HepG2 (cell line): Measurements from ENCODE around the gene OLFM2. TPM values are rescaled to one million over a fixed set of nuclear protein-coding genes. Genes with fewer than 3 reads are reported as not detected.

Experiments used
- ATAC-seq: fragments of 200-7000 bp; cut with Tn5 transposase; 3 replicates; pipeline ENCODE4 v1.9.1; 2020; ENCODE audit warnings: mild to moderate bottlenecking, moderate library complexity
- BruUV-seq: library from RNA; stranded (reverse); fragments of 400-500 nt; replicated peaks from 2 replicates; lab custom pipeline; 2021; lab: Mats Ljungman, UMichigan
- CTCF ChIA-PET: fragments of 300-600 bp; formaldehyde crosslinking; extraction: SDS; loops from one replicate; lab custom pipeline; 2021; ENCODE audit warnings: low total read pairs, inconsistent platforms, low intra/inter-chr PET ratio; lab: Yijun Ruan, JAX
- POLR2A ChIA-PET: fragments of 350-600 bp; sonication (Branson Sonifier 250); formaldehyde crosslinking; loops from one replicate; lab custom pipeline; 2020; ENCODE audit warnings: antibody characterized with exemption, inconsistent platforms; lab: Yijun Ruan, JAX
- DNase-seq: peaks from one replicate; pipeline ENCODE4 v3.0.0-alpha.2; 2015; ENCODE audit warnings: low spot score
- FAIRE-seq: peaks from 3 replicates; lab custom pipeline; 2011; peaks lifted over from hg19 to GRCh38; lab: Jason Lieb, UNC
- H2AFZ ChIP-seq: one replicate; pipeline ENCODE4 v1.6.1; 2011; ENCODE audit warnings: low read length, inconsistent platforms
- H3K27ac ChIP-seq: fragments of 300-600 bp; 3 replicates; pipeline ENCODE4 v1.8.0; 2011; ENCODE audit warnings: mixed run types, mild to moderate bottlenecking, mixed read lengths, low read length, inconsistent platforms; ENCODE audit not compliant: insufficient read depth; ENCODE audit errors: extremely low read length
- H3K27me3 ChIP-seq, 2 experiments: fragments of 200-600 bp in 1 of 2; 2 replicates in 1 of 2; 3 replicates in 1 of 2; pipeline versions ENCODE4 v1.6.0 to v1.8.0; 2011; ENCODE audit warnings: low read length in 2 of 2, mild to moderate bottlenecking in 2 of 2, moderate library complexity in 2 of 2, inconsistent platforms in 1 of 2; ENCODE audit not compliant: insufficient read depth in 2 of 2, control insufficient read depth in 1 of 2
- H3K36me3 ChIP-seq, 2 experiments: fragments of 200-600 bp in 1 of 2; replicated peaks in 1 of 2; 2 replicates in 1 of 2; 3 replicates in 1 of 2; pipeline versions ENCODE4 v1.5.1 to v1.8.0; 2011; ENCODE audit warnings: low read length in 2 of 2, inconsistent platforms in 1 of 2; ENCODE audit not compliant: insufficient read depth in 2 of 2, control insufficient read depth in 1 of 2
- H3K4me1 ChIP-seq: 2 replicates; pipeline ENCODE4 v1.5.1; 2012; ENCODE audit warnings: low read length, inconsistent platforms; ENCODE audit not compliant: insufficient read depth
- H3K4me2 ChIP-seq: 2 replicates; pipeline ENCODE4 v1.6.0; 2011; ENCODE audit warnings: low read depth, low read length, inconsistent platforms
- H3K4me3 ChIP-seq, 3 experiments: fragments of 200-600 bp in 1 of 3; sonication (generic), shearing (Covaris generic) in 1 of 3; replicated peaks in 1 of 3; 2 replicates each; pipeline ENCODE4 v1.5.1; 2011 to 2016; ENCODE audit warnings: low read length in 3 of 3, inconsistent platforms in 2 of 3, low read depth in 2 of 3, mild to moderate bottlenecking in 2 of 3, control low read depth in 1 of 3, mixed read lengths in 1 of 3; ENCODE audit not compliant: insufficient read depth in 1 of 3
- H3K79me2 ChIP-seq: one replicate; pipeline ENCODE4 v1.6.1; 2011; ENCODE audit warnings: low read length, inconsistent platforms; ENCODE audit not compliant: insufficient read depth
- H3K9ac ChIP-seq: 2 replicates; pipeline ENCODE4 v1.6.0; 2011; ENCODE audit warnings: mild to moderate bottlenecking, low read depth, low read length, inconsistent platforms; ENCODE audit not compliant: insufficient read depth
- H3K9me3 ChIP-seq: 2 replicates; pipeline ENCODE4 v1.5.1; 2012; ENCODE audit warnings: mild to moderate bottlenecking, low read length
- H4K20me1 ChIP-seq: 2 replicates; pipeline ENCODE4 v1.6.0; 2011; ENCODE audit warnings: inconsistent platforms, mild to moderate bottlenecking, low read length, moderate library complexity; ENCODE audit not compliant: insufficient read depth
- AHR ChIP-seq: IDR thresholded peaks from 2 replicates; pipeline ENCODE4 v1.6.1; 2018; ENCODE audit warnings: missing genetic modification reagents, missing compliant biosample characterization
- BORCS8-MEF2B ChIP-seq: sonication (generic); formaldehyde crosslinking; IDR thresholded peaks from 2 replicates; pipeline ENCODE4 v1.8.0; 2022; ENCODE audit warnings: mild to moderate bottlenecking, missing genetic modification reagents
- CREB1 ChIP-seq, 2 experiments: fragments of 450-650 bp in 1 of 2; IDR thresholded peaks; 2 replicates each; pipeline ENCODE4 v1.6.1; 2016 to 2017; ENCODE audit warnings: control low read depth in 1 of 2, mild to moderate bottlenecking in 1 of 2, missing compliant biosample characterization in 1 of 2, missing genetic modification characterization in 1 of 2
- ELF3 ChIP-seq: IDR thresholded peaks from 2 replicates; pipeline ENCODE4 v1.6.1; 2016; ENCODE audit warnings: missing genetic modification reagents, missing compliant biosample characterization
- KAT2B ChIP-seq: fragments of 150-350 bp; IDR thresholded peaks from 2 replicates; pipeline ENCODE4 v1.6.1; 2014; ENCODE audit warnings: low read depth, low read length, borderline replicate concordance
- KDM4B ChIP-seq: sonication (generic); formaldehyde crosslinking; IDR thresholded peaks from 2 replicates; pipeline ENCODE4 v1.4.0; 2020; ENCODE audit warnings: missing genetic modification reagents
- NFIC ChIP-seq: IDR thresholded peaks from 2 replicates; pipeline ENCODE4 v1.6.1; 2012; ENCODE audit warnings: mild to moderate bottlenecking, low read length, inconsistent platforms
- PAF1 ChIP-seq: IDR thresholded peaks from 2 replicates; pipeline ENCODE4 v1.6.1; 2016; ENCODE audit warnings: missing genetic modification reagents, missing compliant biosample characterization
- POLR2A ChIP-seq, 2 experiments: IDR thresholded peaks; 2 replicates each; pipeline ENCODE4 v1.6.1; 2011; ENCODE audit warnings: low read depth in 2 of 2, low read length in 2 of 2, mild to moderate bottlenecking in 1 of 2, moderate library complexity in 1 of 2; ENCODE audit not compliant: insufficient read depth in 1 of 2
- REL ChIP-seq: sonication (generic); formaldehyde crosslinking; conservative IDR thresholded peaks from 2 replicates; pipeline ENCODE4 v1.8.0; 2022; ENCODE audit warnings: mild to moderate bottlenecking, missing genetic modification reagents, moderate library complexity
- SNAI1 ChIP-seq: sonication (generic); formaldehyde crosslinking; IDR thresholded peaks from 2 replicates; pipeline ENCODE4 v1.5.0; 2020; ENCODE audit warnings: mild to moderate bottlenecking, missing genetic modification reagents, borderline replicate concordance
- ZNF224 ChIP-seq: sonication (generic); formaldehyde crosslinking; IDR thresholded peaks from 2 replicates; pipeline ENCODE4 v1.5.0; 2020; ENCODE audit warnings: mild to moderate bottlenecking, missing genetic modification reagents
- WGBS: methylation state at CpG from one replicate; pipeline ENCODE4 v1.1.6; 2017; ENCODE audit warnings: low lambda C conversion rate; 5-methylcytosine and 5-hydroxymethylcytosine counted together
- in situ Hi-C: cut with HindIII; loops from 2 replicates; pipeline ENCODE4 v1.10.0; 2017; ENCODE audit warnings: low pct_unique_long_range_greater_than_20kb; ENCODE audit not compliant: extremely low pct_ligation_motif_present
- intact Hi-C: fragments of 100-400 bp; cut with micrococcal nuclease; formaldehyde crosslinking; loops from one replicate; pipeline ENCODE4 v1.10.0; 2022; ENCODE audit not compliant: unreplicated experiment
- polyA plus RNA-seq, 8 experiments: library from polyadenylated mRNA; depleted of rRNA in 3 of 8; stranded (reverse) in 7 of 8; unstranded in 1 of 8; fragments of >200 nt; fragmentation: Illumina TruSeq in 4 of 8; extraction: Trizol in 4 of 8; gene quantifications; 2 replicates each; pipeline versions ENCODE4 v1.2.1 to v1.2.3, GENCODE V29; 2011 to 2016; ENCODE audit warnings: low read depth in 4 of 8, missing spikeins in 1 of 8, mixed read lengths in 1 of 8; ENCODE audit not compliant: insufficient read depth in 1 of 8
- total RNA-seq, 5 experiments: library from RNA; depleted of rRNA; stranded (reverse); fragments of >200 nt; fragmentation: Illumina TruSeq; extraction: Trizol; gene quantifications; 2 replicates each; pipeline ENCODE4 v1.2.3, GENCODE V29; 2016; ENCODE audit warnings: low read depth in 1 of 5
- TF ChIP-seq, protein P1 (sequence below): sonication (generic); formaldehyde crosslinking; IDR thresholded peaks from 2 replicates; pipeline ENCODE4 v1.5.0; 2020; ENCODE audit warnings: missing genetic modification reagents, mild to moderate bottlenecking, borderline replicate concordance
- TF ChIP-seq, protein P2 (sequence below): sonication (generic); formaldehyde crosslinking; IDR thresholded peaks from 2 replicates; pipeline ENCODE4 v1.9.0; 2021; ENCODE audit warnings: missing genetic modification reagents, borderline replicate concordance
- TF ChIP-seq, protein P3 (sequence below): sonication (generic); formaldehyde crosslinking; conservative IDR thresholded peaks from 2 replicates; pipeline ENCODE4 v1.4.0; 2020; ENCODE audit warnings: missing genetic modification reagents
- TF ChIP-seq, protein P4 (sequence below): IDR thresholded peaks from 2 replicates; pipeline ENCODE4 v1.6.1; 2012; ENCODE audit warnings: inconsistent platforms

OLFM2 gene
- total and polyA plus RNA-seq, 2 of the 13 experiments (the other 11 are each of a cell fraction or from before 2014, with no cell fraction given), result 0.20 to 0.51 TPM

DNA sequence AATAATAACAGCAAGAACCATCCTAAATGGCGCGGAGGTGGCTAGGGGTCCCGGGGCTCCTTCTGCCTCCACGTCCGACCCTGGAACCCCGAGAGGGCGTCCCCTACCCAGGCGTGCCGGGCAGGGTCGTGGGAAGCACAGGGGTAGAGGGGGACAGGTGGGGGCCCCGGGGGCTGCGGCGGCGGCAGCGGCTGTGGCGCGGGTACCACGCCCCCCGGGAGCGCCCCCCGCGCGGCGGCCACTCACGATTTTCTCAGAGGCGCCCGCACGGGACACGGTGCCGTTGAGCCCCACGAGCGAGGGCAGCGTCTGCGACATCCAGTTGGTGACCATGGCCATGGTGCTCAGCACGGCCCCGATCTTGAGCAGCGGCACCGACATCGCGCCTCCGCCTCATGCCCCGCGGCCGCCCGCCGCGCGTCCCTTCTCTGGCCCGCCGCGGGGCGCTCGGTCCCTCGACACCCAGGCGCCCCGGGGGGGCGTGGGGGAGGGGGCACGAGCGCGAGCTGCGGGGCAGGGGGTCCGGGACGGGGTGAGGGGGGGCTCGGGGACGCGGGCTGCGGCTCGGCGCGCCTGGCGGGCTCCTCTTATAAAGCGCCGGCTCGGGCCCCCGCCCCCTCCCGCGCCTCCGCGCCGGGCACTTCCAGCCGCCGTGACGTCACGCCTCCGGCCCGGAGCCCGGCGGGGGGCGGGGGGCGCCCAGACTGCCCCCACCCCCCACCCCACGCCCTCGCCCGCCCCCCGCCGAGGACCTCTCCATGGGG, 22.9 kb downstream of the OLFM2 start:
- CTCF ChIA-PET, result no interaction called here
- Histone ChIP-seq H3K9me3 (no peaks in the 10 kb centered on the region), H2AFZ (no peak overlapping the region), H3K4me2 (no peak overlapping the region), H3K4me1 (peaks cover 4% of the 10 kb centered on the region; the same call in 1 of the 2 replicates), H3K36me3 (no peaks in the 10 kb centered on the region), H3K9ac (no peak overlapping the region), H4K20me1 (no peaks in the 10 kb centered on the region), H3K4me3 (peak overlapping the region in 2 of 3 experiments; percentile 46 to 73; a peak in 3 of 6 replicates), H3K27me3 (peaks cover 0 to 16% of the 10 kb centered on the region in 2 experiments; a peak in 3 of 5 replicates), H3K79me2 (no peaks in the 10 kb centered on the region), H3K27ac (no peak overlapping the region)
- POLR2A ChIA-PET, result no interaction called here
- WGBS, result 30% methylated on average over 21 of the region's 95 CpGs
- in situ Hi-C loops (loop anchor here (5.0 kb wide), 1 partner anchor 66 kb away; no protein-coding TSS in a partner anchor), intact Hi-C loops (no loop called here)
- BruUV-seq, result no TSS peak
- DNase-seq, result no peak
- ATAC-seq, result no peak
- no peak for FAIRE-seq
- TF ChIP-seq KAT2B, result no peak
- TF ChIP-seq REL (CRISPR knock-in tag), result no peak
- TF ChIP-seq, protein P1, sequence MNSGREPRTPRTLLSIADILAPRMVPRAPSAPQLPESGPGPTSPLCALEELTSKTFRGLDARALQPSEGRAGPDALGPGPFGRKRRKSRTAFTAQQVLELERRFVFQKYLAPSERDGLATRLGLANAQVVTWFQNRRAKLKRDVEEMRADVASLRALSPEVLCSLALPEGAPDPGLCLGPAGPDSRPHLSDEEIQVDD (CRISPR knock-in tag), result no peak
- TF ChIP-seq, protein P2, sequence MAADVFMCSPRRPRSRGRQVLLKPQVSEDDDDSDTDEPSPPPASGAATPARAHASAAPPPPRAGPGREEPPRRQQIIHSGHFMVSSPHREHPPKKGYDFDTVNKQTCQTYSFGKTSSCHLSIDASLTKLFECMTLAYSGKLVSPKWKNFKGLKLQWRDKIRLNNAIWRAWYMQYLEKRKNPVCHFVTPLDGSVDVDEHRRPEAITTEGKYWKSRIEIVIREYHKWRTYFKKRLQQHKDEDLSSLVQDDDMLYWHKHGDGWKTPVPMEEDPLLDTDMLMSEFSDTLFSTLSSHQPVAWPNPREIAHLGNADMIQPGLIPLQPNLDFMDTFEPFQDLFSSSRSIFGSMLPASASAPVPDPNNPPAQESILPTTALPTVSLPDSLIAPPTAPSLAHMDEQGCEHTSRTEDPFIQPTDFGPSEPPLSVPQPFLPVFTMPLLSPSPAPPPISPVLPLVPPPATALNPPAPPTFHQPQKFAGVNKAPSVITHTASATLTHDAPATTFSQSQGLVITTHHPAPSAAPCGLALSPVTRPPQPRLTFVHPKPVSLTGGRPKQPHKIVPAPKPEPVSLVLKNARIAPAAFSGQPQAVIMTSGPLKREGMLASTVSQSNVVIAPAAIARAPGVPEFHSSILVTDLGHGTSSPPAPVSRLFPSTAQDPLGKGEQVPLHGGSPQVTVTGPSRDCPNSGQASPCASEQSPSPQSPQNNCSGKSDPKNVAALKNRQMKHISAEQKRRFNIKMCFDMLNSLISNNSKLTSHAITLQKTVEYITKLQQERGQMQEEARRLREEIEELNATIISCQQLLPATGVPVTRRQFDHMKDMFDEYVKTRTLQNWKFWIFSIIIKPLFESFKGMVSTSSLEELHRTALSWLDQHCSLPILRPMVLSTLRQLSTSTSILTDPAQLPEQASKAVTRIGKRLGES (CRISPR knock-in tag), result no peak
- TF ChIP-seq CREB1 (IDR thresholded peaks at IDR 0.05), result peak; percentile 64; the same call in 1 of the 2 replicates
- no peak for TF ChIP-seq CREB1 (CRISPR knock-in tag; IDR thresholded peaks at IDR 0.05)
- TF ChIP-seq, protein P3, sequence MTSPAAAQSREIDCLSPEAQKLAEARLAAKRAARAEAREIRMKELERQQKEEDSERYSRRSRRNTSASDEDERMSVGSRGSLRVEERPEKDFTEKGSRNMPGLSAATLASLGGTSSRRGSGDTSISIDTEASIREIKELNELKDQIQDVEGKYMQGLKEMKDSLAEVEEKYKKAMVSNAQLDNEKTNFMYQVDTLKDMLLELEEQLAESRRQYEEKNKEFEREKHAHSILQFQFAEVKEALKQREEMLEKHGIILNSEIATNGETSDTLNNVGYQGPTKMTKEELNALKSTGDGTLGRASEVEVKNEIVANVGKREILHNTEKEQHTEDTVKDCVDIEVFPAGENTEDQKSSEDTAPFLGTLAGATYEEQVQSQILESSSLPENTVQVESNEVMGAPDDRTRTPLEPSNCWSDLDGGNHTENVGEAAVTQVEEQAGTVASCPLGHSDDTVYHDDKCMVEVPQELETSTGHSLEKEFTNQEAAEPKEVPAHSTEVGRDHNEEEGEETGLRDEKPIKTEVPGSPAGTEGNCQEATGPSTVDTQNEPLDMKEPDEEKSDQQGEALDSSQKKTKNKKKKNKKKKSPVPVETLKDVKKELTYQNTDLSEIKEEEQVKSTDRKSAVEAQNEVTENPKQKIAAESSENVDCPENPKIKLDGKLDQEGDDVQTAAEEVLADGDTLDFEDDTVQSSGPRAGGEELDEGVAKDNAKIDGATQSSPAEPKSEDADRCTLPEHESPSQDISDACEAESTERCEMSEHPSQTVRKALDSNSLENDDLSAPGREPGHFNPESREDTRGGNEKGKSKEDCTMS, result no peak
- TF ChIP-seq, protein P4, sequence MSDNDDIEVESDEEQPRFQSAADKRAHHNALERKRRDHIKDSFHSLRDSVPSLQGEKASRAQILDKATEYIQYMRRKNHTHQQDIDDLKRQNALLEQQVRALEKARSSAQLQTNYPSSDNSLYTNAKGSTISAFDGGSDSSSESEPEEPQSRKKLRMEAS, result 0 out of 2 replicates have a peak, but pooled peaks have one; percentile 17
- TF ChIP-seq POLR2A (IDR thresholded peaks at IDR 0.05; ENCODE audit: insufficient read depth in 1 of 2, low read depth in 2 of 2, low read length in 2 of 2), result no peak
- no peak for TF ChIP-seq BORCS8-MEF2B
- no peak for TF ChIP-seq NFIC
- TF ChIP-seq ZNF224 (CRISPR knock-in tag), result no peak
- no peak for TF ChIP-seq AHR (CRISPR knock-in tag)
- TF ChIP-seq PAF1 (CRISPR knock-in tag), result no peak
- no peak for TF ChIP-seq ELF3
- TF ChIP-seq KDM4B (CRISPR knock-in tag), result no peak
- TF ChIP-seq SNAI1 (CRISPR knock-in tag), result no peak
